Measurements from ENCODE around the gene LMBR1L. TPM values are rescaled to one million over a fixed set of nuclear protein-coding genes. Genes with fewer than 3 reads are reported as not detected.

LMBR1L gene
- total RNA-seq, 2 donors from 2014 or later: 80.0 to 108 TPM

DNA sequence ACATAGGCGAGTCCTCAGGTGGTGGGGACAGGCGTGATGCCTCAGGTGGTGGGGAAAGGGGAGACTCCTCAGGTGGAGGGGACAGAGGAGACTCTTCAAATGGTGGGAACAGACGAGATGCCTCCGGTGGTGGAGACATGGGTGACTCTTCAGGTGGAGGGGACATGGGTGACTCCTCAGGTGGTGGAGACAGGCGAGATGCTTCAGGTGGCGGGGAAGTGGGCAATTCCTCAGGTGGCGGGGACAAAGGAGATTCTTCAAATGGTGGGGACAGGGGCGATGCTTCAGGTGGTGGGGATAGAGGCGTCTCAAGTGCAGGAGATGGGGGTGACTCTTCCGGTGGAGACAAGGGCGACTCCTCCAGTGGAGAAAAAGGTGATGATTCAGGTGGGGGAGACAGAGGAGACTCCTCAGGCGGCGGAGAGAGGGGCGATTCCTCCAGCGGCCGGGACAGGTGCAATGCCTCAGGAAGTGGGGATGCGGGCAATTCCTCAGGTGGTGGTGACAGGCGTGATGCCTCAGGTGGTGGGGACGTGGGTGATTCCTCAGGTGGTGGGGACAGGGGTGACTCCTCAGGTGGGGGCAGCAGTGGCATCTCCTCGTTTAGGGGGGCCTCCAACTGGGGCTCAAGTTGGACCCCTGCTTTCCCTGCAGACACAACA, 58.7 kb downstream of the LMBR1L start:
- Mint-ChIP-seq H3K36me3 (ENCODE audit: insufficient read depth in 2 of 2) (peaks cover 21 to 28% of the 10 kb centered on the region in 2 donors), H3K4me3 (no peak overlapping the region), H3K9me3 (no peaks in the 10 kb centered on the region), H3K27ac (no peak overlapping the region), H3K27me3 (ENCODE audit: low read depth) (no peaks in the 10 kb centered on the region), H3K4me1 (ENCODE audit: low read depth) (peaks cover 29% of the 10 kb centered on the region)
- DNase-seq (no peak), ATAC-seq (replicated peaks in 1 of 2) (no peak)

DNA sequence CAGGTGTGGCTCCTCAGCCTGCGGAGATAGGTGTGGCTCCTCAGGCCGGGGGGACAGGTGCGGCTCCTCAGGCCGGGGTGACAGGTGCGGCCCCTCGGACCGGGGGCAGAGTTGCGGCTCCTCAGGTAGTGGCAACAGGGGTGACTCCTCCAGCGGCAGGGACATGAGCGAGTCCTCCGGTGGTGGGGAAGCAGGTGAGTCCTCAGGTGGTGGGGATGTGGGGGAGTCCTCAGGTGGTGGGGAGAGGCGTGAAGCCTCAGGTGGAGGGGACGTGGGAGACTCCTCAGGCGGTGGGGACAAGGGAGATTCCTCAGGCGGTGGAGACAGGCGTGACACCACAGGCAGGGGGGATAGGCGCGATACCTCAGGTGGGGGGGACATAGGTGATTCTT, 59.3 kb downstream of the LMBR1L start:
- no peak overlapping the region for H3K4me3 Mint-ChIP-seq
- DNase-seq (no peak), ATAC-seq (replicated peaks in 1 of 2) (no peak)
- H3K27ac Mint-ChIP-seq: no peak overlapping the region
- peaks cover 23% of the 10 kb centered on the region for H3K4me1 Mint-ChIP-seq (ENCODE audit: low read depth)
- no peaks in the 10 kb centered on the region for H3K27me3 Mint-ChIP-seq (ENCODE audit: low read depth)
- peaks cover 23 to 28% of the 10 kb centered on the region in 2 donors for H3K36me3 Mint-ChIP-seq (ENCODE audit: insufficient read depth in 2 of 2)
- no peaks in the 10 kb centered on the region for H3K9me3 Mint-ChIP-seq

DNA sequence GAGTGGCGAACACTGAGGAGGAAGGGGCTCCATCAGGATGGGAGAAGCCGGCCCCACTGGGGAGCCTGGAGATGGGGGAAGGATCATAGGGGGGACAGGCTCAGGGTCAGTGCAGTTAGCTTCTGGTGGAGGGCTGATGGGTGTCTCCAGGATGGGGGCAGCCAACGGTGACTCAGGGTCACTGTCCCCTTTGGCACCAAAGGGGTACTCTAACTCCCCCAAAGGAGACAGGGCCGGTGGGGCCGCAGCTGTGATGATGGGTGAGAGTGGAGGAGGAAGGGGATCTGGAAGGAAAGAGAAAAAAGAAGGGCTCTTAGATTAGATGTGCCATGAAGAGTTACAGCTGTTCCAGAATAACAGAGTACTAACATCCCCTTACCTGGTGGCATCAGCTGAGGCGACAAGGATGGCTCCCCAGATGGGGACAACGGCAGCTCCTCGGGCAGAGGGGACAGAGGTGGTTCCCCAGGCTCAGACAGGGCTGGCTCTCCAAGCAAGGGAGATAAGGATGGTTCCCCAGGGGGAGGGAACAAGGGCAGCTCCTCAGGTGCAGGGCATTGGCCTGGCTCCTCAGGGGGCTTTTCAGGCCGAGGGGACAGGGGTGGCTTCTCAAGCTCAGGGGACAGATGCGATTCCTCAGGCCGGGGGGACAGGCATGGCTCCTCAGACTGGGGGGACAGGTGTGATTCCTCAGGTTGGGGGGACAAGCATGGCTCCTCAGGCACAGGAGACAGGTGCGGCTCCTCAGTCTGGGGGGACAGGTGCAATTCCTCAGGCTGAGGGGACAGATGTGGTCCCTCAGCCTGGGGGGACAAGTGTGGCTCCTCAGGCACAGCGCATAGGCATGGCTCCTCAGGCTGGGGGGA, 59.9 kb downstream of the LMBR1L start:
- DNase-seq: no peak
- peaks cover 17% of the 10 kb centered on the region for H3K4me1 Mint-ChIP-seq (ENCODE audit: low read depth)
- no peaks in the 10 kb centered on the region for H3K9me3 Mint-ChIP-seq
- ATAC-seq (replicated peaks in 1 of 2): no peak
- H3K4me3 Mint-ChIP-seq: no peak overlapping the region
- no peaks in the 10 kb centered on the region for H3K27me3 Mint-ChIP-seq (ENCODE audit: low read depth)
- H3K36me3 Mint-ChIP-seq (ENCODE audit: insufficient read depth in 2 of 2): peaks cover 25 to 28% of the 10 kb centered on the region in 2 donors
- no peak overlapping the region for H3K27ac Mint-ChIP-seq

DNA sequence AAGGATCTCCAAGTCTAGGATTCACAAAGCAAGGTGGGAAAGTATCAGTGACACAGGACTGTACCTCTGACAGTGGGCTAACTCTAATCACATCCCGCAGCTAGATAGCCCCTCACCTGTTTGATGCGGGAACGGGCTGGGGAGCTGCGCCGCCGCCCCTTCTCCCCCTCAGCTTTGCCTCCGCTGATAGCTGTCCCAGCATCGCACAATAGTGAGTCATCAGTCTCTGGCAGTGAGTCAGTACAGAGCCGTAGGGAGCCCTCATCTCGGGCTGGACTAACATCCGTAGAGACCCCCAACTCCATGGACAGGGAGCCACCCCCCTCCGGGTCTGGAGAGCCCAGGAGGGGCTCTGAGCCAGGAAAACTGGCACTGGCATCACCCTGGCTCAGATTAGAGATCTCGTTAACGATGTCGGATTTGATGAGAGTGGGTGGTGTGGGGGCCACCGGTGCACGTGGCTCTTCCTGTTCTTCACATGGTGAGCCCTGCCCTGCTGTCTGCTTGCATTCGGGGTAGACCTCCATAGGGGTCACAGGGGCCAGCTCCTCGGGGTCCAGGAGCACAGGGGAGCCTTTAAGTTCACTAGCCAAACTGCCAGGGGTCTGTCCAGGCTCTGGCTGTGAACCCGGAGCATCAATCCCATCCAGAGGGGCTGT, 61.0 kb downstream of the LMBR1L start:
- H3K36me3 Mint-ChIP-seq (ENCODE audit: insufficient read depth in 2 of 2): peaks cover 25 to 28% of the 10 kb centered on the region in 2 donors
- H3K27ac Mint-ChIP-seq: no peak overlapping the region
- no peak for DNase-seq

DNA sequence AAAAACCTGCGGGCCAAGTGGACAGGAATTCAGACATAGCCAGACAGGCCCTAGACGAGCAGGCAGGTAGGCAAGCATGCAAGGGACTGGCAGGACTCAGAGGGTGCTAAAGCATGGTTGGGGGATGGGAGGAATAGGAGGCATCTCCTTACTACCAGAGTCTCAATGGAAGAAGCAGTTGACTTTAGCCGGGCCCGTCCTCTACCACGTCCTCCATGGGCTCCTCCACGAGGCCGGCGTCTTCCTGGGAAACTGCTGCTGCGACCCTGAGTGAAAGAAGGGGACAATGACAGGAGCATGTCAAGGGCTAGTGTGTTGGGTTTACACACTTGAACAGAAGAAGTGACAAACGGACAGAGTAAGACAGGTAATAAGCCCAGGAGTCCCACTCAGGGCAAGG, 61.7 kb downstream of the LMBR1L start:
- H3K4me1 Mint-ChIP-seq (ENCODE audit: low read depth): no peaks in the 10 kb centered on the region
- H3K4me3 Mint-ChIP-seq: no peak overlapping the region
- DNase-seq (no peak), ATAC-seq (replicated peaks in 1 of 2) (no peak)
- H3K9me3 Mint-ChIP-seq: no peaks in the 10 kb centered on the region
- no peaks in the 10 kb centered on the region for H3K27me3 Mint-ChIP-seq (ENCODE audit: low read depth)
- H3K36me3 Mint-ChIP-seq (ENCODE audit: insufficient read depth in 2 of 2): peaks cover 25 to 32% of the 10 kb centered on the region in 2 donors
- H3K27ac Mint-ChIP-seq: no peak overlapping the region

More for the DNA sequence above, 61.0 kb downstream of the LMBR1L start:
- Mint-ChIP-seq H3K4me3 (no peak overlapping the region), H3K27me3 (ENCODE audit: low read depth) (no peaks in the 10 kb centered on the region), H3K4me1 (ENCODE audit: low read depth) (peaks cover 7% of the 10 kb centered on the region), H3K9me3 (no peaks in the 10 kb centered on the region)
- ATAC-seq (replicated peaks in 1 of 2): no peak

Other genes with a start within 250 kb of the LMBR1L start
- gene RND1, start 245.0 kb downstream of the LMBR1L start, total RNA-seq: 1 to 10 TPM; 4.5 to 5.5 TPM
- gene FKBP11, start 185.4 kb downstream of the LMBR1L start, total RNA-seq: 100 to 1,000 TPM in 1 of 2 donors, 10 to 100 TPM in 1; 67.9 to 107 TPM
- gene ARF3, start 153.4 kb downstream of the LMBR1L start, total RNA-seq: 10 to 100 TPM; 73.5 to 96.5 TPM
- gene WNT10B, start 139.1 kb downstream of the LMBR1L start, total RNA-seq: 1 to 10 TPM in 1 of 2 donors, under 1 TPM in 1; 0.31 to 1.7 TPM
- under 1 TPM in 1 of 2 donors, not detected in 1; 0.42 TPM for gene WNT1, start 132.5 kb downstream of the LMBR1L start, total RNA-seq
- under 1 TPM; 0.25 to 0.38 TPM for gene DDN, start 111.5 kb downstream of the LMBR1L start, total RNA-seq
- 10 to 100 TPM; 66.1 to 79.3 TPM for gene PRKAG1, start 92.1 kb downstream of the LMBR1L start, total RNA-seq
- gene KMT2D, start 50.1 kb downstream of the LMBR1L start, total RNA-seq: 10 to 100 TPM; 68.6 to 84.2 TPM
- gene RHEBL1, start 40.9 kb downstream of the LMBR1L start, total RNA-seq: 10 to 100 TPM; 20.6 to 28.3 TPM
- gene DHH, start 16.0 kb downstream of the LMBR1L start, total RNA-seq: under 1 TPM; 0.12 to 0.41 TPM
- gene TUBA1B, start 20.5 kb upstream of the LMBR1L start, total RNA-seq: 100 to 1,000 TPM; 851 to 922 TPM
- gene TUBA1A, start 78.2 kb upstream of the LMBR1L start, total RNA-seq: 10 to 100 TPM; 77.6 to 82.6 TPM
- 100 to 1,000 TPM; 124 to 151 TPM for gene TUBA1C, start 154.2 kb upstream of the LMBR1L start, total RNA-seq
- 1 to 10 TPM in 1 of 2 donors, not detected in 1; 1.7 TPM for gene PRPH, start 184.3 kb upstream of the LMBR1L start, total RNA-seq
- 10 to 100 TPM; 63.8 to 77.9 TPM for gene TROAP, start 212.4 kb upstream of the LMBR1L start, total RNA-seq
- under 1 TPM in 1 of 2 donors, not detected in 1; 0.12 TPM for gene C1QL4, start 226.3 kb upstream of the LMBR1L start, total RNA-seq
- under 1 TPM in 1 of 2 donors, not detected in 1; 0.05 TPM for gene DNAJC22, start 236.0 kb upstream of the LMBR1L start, total RNA-seq

Measured in activated T-cell treated with anti-CD3 and anti-CD28 coated beads, Interleukin-2, amount 50 U/mL, for 72 hours (primary cell).